Neural crest cell (in vitro differentiated cells): ENCODE results near the gene RNF31. TPM values are rescaled to one million over a fixed set of nuclear protein-coding genes. Genes with fewer than 3 reads are reported as not detected.

Experiments used
- DNase-seq: peaks from one replicate; pipeline ENCODE4 v3.0.0; 2021; ENCODE audit warnings: low read depth, mixed read lengths, low spot score
- H3K27ac Mint-ChIP-seq: one replicate; pipeline ENCODE4 v1.8.0; 2021; ENCODE audit warnings: mild to moderate bottlenecking, mixed read lengths; ENCODE audit not compliant: unreplicated experiment
- H3K27me3 Mint-ChIP-seq: 2 replicates; pipeline ENCODE4 v1.8.0; 2021; ENCODE audit warnings: low read depth, mild to moderate bottlenecking, mixed read lengths
- H3K36me3 Mint-ChIP-seq: 2 replicates; pipeline ENCODE4 v1.8.0; 2021; ENCODE audit warnings: low read depth, mild to moderate bottlenecking, mixed read lengths
- H3K4me1 Mint-ChIP-seq: 2 replicates; pipeline ENCODE4 v1.8.0; 2021; ENCODE audit warnings: mixed read lengths
- H3K4me3 Mint-ChIP-seq: one replicate; pipeline ENCODE4 v1.8.0; 2021; ENCODE audit warnings: mild to moderate bottlenecking, mixed read lengths
- H3K9me3 Mint-ChIP-seq: 2 replicates; pipeline ENCODE4 v1.8.0; 2021; ENCODE audit warnings: mixed read lengths
- microRNA-seq: library from miRNA; unstranded; fragments of <30 nt; microRNA quantifications from one replicate; pipeline ENCODE4, GENCODE V29; 2020
- total RNA-seq: library from RNA; stranded (reverse); gene quantifications from 2 replicates; pipeline ENCODE4 v1.2.1, GENCODE V29; 2021
- TF ChIP-seq, protein P1 (sequence below): fragments of 200-600 bp; sonication (generic); conservative IDR thresholded peaks from 2 replicates; pipeline ENCODE4 v1.5.0; 2021; ENCODE audit warnings: antibody characterized with exemption, mild to moderate bottlenecking

Gene RNF31
- total RNA-seq, 1 donor from 2014 or later: 65.5 TPM

DNA sequence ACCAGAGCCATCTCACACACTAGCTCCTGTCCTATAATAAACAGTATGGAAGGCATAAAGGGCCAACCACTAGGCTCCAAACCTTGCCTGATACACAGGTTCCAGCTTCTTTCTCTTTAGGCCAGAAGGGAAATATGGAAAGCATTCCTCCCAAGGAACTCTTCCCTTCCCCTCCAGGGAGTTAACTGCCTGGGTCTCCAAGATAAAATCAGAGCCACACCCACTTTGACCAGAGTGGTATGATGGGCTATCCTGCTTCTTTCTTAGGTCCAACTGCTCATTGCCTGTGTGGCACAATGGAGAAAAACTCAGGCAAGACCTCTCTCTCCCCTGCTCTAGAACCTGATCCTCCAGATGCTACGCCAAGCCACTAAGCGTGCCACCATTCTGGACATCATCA, 60.3 kb downstream of the RNF31 start:
- TF ChIP-seq, protein P1, sequence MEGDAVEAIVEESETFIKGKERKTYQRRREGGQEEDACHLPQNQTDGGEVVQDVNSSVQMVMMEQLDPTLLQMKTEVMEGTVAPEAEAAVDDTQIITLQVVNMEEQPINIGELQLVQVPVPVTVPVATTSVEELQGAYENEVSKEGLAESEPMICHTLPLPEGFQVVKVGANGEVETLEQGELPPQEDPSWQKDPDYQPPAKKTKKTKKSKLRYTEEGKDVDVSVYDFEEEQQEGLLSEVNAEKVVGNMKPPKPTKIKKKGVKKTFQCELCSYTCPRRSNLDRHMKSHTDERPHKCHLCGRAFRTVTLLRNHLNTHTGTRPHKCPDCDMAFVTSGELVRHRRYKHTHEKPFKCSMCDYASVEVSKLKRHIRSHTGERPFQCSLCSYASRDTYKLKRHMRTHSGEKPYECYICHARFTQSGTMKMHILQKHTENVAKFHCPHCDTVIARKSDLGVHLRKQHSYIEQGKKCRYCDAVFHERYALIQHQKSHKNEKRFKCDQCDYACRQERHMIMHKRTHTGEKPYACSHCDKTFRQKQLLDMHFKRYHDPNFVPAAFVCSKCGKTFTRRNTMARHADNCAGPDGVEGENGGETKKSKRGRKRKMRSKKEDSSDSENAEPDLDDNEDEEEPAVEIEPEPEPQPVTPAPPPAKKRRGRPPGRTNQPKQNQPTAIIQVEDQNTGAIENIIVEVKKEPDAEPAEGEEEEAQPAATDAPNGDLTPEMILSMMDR: no peak

More for the DNA sequence above, 60.3 kb downstream of the RNF31 start:
- Mint-ChIP-seq H3K9me3 (no peaks in the 10 kb centered on the region), H3K27ac (no peak overlapping the region), H3K27me3 (no peaks in the 10 kb centered on the region), H3K4me3 (no peak overlapping the region), H3K36me3 (peaks cover 30% of the 10 kb centered on the region), H3K4me1 (peaks cover 10% of the 10 kb centered on the region)
- DNase-seq: no peak

Small RNA genes lying within 50 kb of the gene (microRNA-seq; reads per million reads assigned to microRNA genes)
- gene MIR7703: not detected

Other genes starting within 250 kb of the RNF31 start
- 17.4 and 19.7 TPM in 2 replicates for gene DHRS4, start 193.7 kb upstream of the RNF31 start, total RNA-seq
- 15.1 and 17.1 TPM in 2 replicates for gene DHRS4L2, start 158.6 kb upstream of the RNF31 start, total RNA-seq
- 9.3 and 9.4 TPM in 2 replicates for gene CARMIL3, start 95.5 kb upstream of the RNF31 start, total RNA-seq
- not detected in 2 replicates for gene CPNE6, start 75.9 kb upstream of the RNF31 start, total RNA-seq
- gene PCK2, start 53.2 kb upstream of the RNF31 start, total RNA-seq: 26.1 and 26.7 TPM in 2 replicates
- gene DCAF11, start 32.7 kb upstream of the RNF31 start, total RNA-seq: 52.5 and 53.9 TPM in 2 replicates
- 1.2 and 2.3 TPM in 2 replicates for gene NRL, start 32.5 kb upstream of the RNF31 start, total RNA-seq
- gene FITM1, start 16.8 kb upstream of the RNF31 start, total RNA-seq: 0.42 and 0.66 TPM in 2 replicates
- 81.4 and 88.5 TPM in 2 replicates for gene PSME1, start 11.3 kb upstream of the RNF31 start, total RNA-seq
- 28.3 and 30.3 TPM in 2 replicates for gene EMC9, start 5.9 kb upstream of the RNF31 start, total RNA-seq
- 125 and 131 TPM in 2 replicates for gene PSME2, start 888 bp upstream of the RNF31 start, total RNA-seq
- gene IRF9, start 13.8 kb downstream of the RNF31 start, total RNA-seq: 22.9 and 23.0 TPM in 2 replicates
- gene REC8, start 24.6 kb downstream of the RNF31 start, total RNA-seq: 160 and 163 TPM in 2 replicates
- gene IPO4, start 41.3 kb downstream of the RNF31 start, total RNA-seq: 88.3 and 88.7 TPM in 2 replicates
- 45.6 and 47.4 TPM in 2 replicates for gene TM9SF1, start 47.9 kb downstream of the RNF31 start, total RNA-seq
- 0.47 and 0.48 TPM in 2 replicates for gene TSSK4, start 58.2 kb downstream of the RNF31 start, total RNA-seq
- gene CHMP4A, start 66.0 kb downstream of the RNF31 start, total RNA-seq: 42.2 and 44.7 TPM in 2 replicates
- gene MDP1, start 68.6 kb downstream of the RNF31 start, total RNA-seq: 19.0 and 25.9 TPM in 2 replicates
- gene NEDD8, start 84.9 kb downstream of the RNF31 start, total RNA-seq: 191 and 208 TPM in 2 replicates
- 64.0 and 66.2 TPM in 2 replicates for gene GMPR2, start 85.4 kb downstream of the RNF31 start, total RNA-seq
- 63.4 and 66.7 TPM in 2 replicates for gene TINF2, start 95.1 kb downstream of the RNF31 start, total RNA-seq
- gene TGM1, start 115.7 kb downstream of the RNF31 start, total RNA-seq: 4.5 and 6.4 TPM in 2 replicates
- 22.8 and 25.4 TPM in 2 replicates for gene RABGGTA, start 124.1 kb downstream of the RNF31 start, total RNA-seq
- gene DHRS1, start 152.3 kb downstream of the RNF31 start, total RNA-seq: 17.2 and 19.1 TPM in 2 replicates
- 34.5 and 34.8 TPM in 2 replicates for gene NOP9, start 152.4 kb downstream of the RNF31 start, total RNA-seq
- gene CIDEB, start 160.5 kb downstream of the RNF31 start, total RNA-seq: not detected in 2 replicates
- gene LTB4R2, start 162.6 kb downstream of the RNF31 start, total RNA-seq: 7.9 and 9.4 TPM in 2 replicates
- gene LTB4R, start 164.0 kb downstream of the RNF31 start, total RNA-seq: 4.7 and 5.3 TPM in 2 replicates
- 0.49 TPM in 1 of 2 replicates, not detected in the other for gene ADCY4, start 187.6 kb downstream of the RNF31 start, total RNA-seq
- not detected in 2 replicates for gene RIPK3, start 192.5 kb downstream of the RNF31 start, total RNA-seq
- 44.3 and 47.8 TPM in 2 replicates for gene NFATC4, start 220.7 kb downstream of the RNF31 start, total RNA-seq